B cell (primary cell): ENCODE measurements around the gene EPS8L3.

Experiments used
- CTCF ChIP-seq: fragments of 200-600 bp; IDR thresholded peaks from one replicate; pipeline ENCODE4 v1.8.0; 2022; ENCODE audit warnings: antibody characterized with exemption, mild to moderate bottlenecking
- EZH2 ChIP-seq: IDR thresholded peaks from 2 replicates; pipeline ENCODE4 v1.6.1; 2012; ENCODE audit warnings: borderline replicate concordance, low read depth, mild to moderate bottlenecking, moderate library complexity, low read length; ENCODE audit not compliant: insufficient read depth, poor library complexity, severe bottlenecking

GRCh38 chr1:109777980-109778625, 14.4 kb upstream of the EPS8L3 start:
- TF ChIP-seq CTCF = no peak
- TF ChIP-seq EZH2 = no peak
